ENCODE measurements around the gene PCMT1.

The PCMT1 gene

GRCh38 chr6:149820506-149820905 lies 71.0 kb downstream of the PCMT1 start:
- H3K27ac ChIP-seq, result no peak overlapping the region
- TF ChIP-seq, protein P1, sequence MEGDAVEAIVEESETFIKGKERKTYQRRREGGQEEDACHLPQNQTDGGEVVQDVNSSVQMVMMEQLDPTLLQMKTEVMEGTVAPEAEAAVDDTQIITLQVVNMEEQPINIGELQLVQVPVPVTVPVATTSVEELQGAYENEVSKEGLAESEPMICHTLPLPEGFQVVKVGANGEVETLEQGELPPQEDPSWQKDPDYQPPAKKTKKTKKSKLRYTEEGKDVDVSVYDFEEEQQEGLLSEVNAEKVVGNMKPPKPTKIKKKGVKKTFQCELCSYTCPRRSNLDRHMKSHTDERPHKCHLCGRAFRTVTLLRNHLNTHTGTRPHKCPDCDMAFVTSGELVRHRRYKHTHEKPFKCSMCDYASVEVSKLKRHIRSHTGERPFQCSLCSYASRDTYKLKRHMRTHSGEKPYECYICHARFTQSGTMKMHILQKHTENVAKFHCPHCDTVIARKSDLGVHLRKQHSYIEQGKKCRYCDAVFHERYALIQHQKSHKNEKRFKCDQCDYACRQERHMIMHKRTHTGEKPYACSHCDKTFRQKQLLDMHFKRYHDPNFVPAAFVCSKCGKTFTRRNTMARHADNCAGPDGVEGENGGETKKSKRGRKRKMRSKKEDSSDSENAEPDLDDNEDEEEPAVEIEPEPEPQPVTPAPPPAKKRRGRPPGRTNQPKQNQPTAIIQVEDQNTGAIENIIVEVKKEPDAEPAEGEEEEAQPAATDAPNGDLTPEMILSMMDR (conservative IDR thresholded peaks at IDR 0.05), result no peak
- no peak for TF ChIP-seq ZFX (IDR thresholded peaks at IDR 0.05)

DNA sequence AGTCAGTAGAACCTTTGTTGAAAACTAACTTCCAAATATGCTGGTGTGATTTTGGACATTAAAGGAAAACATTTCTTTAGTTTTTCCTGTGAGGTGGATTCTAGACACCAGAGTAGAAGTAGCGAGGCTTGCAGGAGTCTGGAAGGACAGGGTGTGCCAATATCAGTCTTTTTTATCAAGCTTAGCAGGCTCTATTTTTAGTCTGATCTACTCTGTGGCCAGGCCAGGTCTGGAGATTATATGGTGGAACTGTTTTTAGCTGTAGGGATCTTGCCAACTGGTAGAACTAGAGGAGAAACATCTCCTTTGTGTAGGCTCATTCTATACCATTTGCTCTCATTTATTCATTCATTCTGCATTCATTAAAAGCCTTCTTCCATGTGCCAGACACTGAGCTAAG lies 72.0 kb downstream of the PCMT1 start:
- TF ChIP-seq ZFX (IDR thresholded peaks at IDR 0.05), result no peak
- TF ChIP-seq, protein P1 (conservative IDR thresholded peaks at IDR 0.05), result no peak
- H3K27ac ChIP-seq, result no peak overlapping the region

GRCh38 chr6:149823013-149823412 lies 73.5 kb downstream of the PCMT1 start:
- no peak overlapping the region for H3K27ac ChIP-seq
- no peak for TF ChIP-seq ZFX (IDR thresholded peaks at IDR 0.05)
- TF ChIP-seq, protein P1 (conservative IDR thresholded peaks at IDR 0.05), result 0 out of 2 replicates have a peak, but pooled peaks have one; percentile 6

GRCh38 chr6:149825292-149825691 lies 75.8 kb downstream of the PCMT1 start:
- TF ChIP-seq, protein P1 (conservative IDR thresholded peaks at IDR 0.05), result no peak
- TF ChIP-seq ZFX (IDR thresholded peaks at IDR 0.05), result no peak
- H3K27ac ChIP-seq, result no peak overlapping the region

GRCh38 chr6:149830731-149831307 lies 81.3 kb downstream of the PCMT1 start:
- TF ChIP-seq ZFX (IDR thresholded peaks at IDR 0.05), result no peak
- TF ChIP-seq, protein P1 (conservative IDR thresholded peaks at IDR 0.05), result no peak
- no peak overlapping the region for H3K27ac ChIP-seq

GRCh38 chr6:149831308-149831820 lies 81.8 kb downstream of the PCMT1 start:
- no peak overlapping the region for H3K27ac ChIP-seq
- TF ChIP-seq, protein P1 (conservative IDR thresholded peaks at IDR 0.05), result no peak
- TF ChIP-seq ZFX (IDR thresholded peaks at IDR 0.05), result no peak

- TF ChIP-seq, protein P1 (conservative IDR thresholded peaks at IDR 0.05), result no peak
- TF ChIP-seq ZFX (IDR thresholded peaks at IDR 0.05), result no peak
- no peak overlapping the region for H3K27ac ChIP-seq
These were observed 84.1 kb downstream of the PCMT1 start for GRCh38 chr6:149833651-149834050.

All from C4-2B (cell line).